Lung (tissue), 12 donors: ENCODE measurements around the gene TUFT1. TPM values are rescaled to one million over a fixed set of nuclear protein-coding genes. Genes with fewer than 3 reads are reported as not detected.
A peak's percentile ranks its signal among the peaks of the same experiment; 100 is the strongest.

Experiments used
- ATAC-seq: fragments of 200-7000 bp; cut with Tn5 transposase; one replicate; pipeline ENCODE4 v1.9.1; 2020; ENCODE audit warnings: moderate number of reproducible peaks; ENCODE audit not compliant: insufficient read depth, low FRiP score
- DNase-seq, 3 donors: peaks; one replicate each; pipeline ENCODE4 v3.0.0-alpha.2; 2013 to 2017
- H3K27ac ChIP-seq, 2 donors: one replicate each; pipeline ENCODE4 v1.5.1; 2013; ENCODE audit warnings: mild to moderate bottlenecking in 2 of 2, moderate library complexity in 2 of 2, control low read depth in 1 of 2, inconsistent platforms in 1 of 2, low read depth in 1 of 2, low read length in 1 of 2
- H3K27me3 ChIP-seq, 3 donors: one replicate each; pipeline ENCODE4 v1.5.1; 2013; ENCODE audit warnings: low read length in 2 of 3; ENCODE audit not compliant: control insufficient read depth in 3 of 3, insufficient read depth in 3 of 3
- H3K36me3 ChIP-seq, 4 donors: one replicate each; pipeline ENCODE4 v1.5.1; 2013; ENCODE audit warnings: low read length in 4 of 4, mild to moderate bottlenecking in 1 of 4, moderate library complexity in 1 of 4; ENCODE audit not compliant: control insufficient read depth in 4 of 4, insufficient read depth in 4 of 4
- H3K4me1 ChIP-seq, 5 donors: one replicate each; pipeline ENCODE4 v1.5.1; 2013; ENCODE audit warnings: low read length in 5 of 5, mild to moderate bottlenecking in 2 of 5, moderate library complexity in 1 of 5; ENCODE audit not compliant: control insufficient read depth in 5 of 5, insufficient read depth in 5 of 5
- H3K4me3 ChIP-seq: one replicate; pipeline ENCODE4 v1.5.1; 2013; ENCODE audit warnings: mild to moderate bottlenecking, control low read depth, moderate library complexity
- H3K9ac ChIP-seq, 2 donors: one replicate each; pipeline ENCODE4 v1.5.1; 2013; ENCODE audit warnings: low read length in 2 of 2, control low read depth in 1 of 2; ENCODE audit not compliant: insufficient read depth in 1 of 2
- H3K9me3 ChIP-seq, 4 donors: one replicate each; pipeline ENCODE4 v1.5.1; 2013; ENCODE audit warnings: low read length in 3 of 4, mild to moderate bottlenecking in 1 of 4, moderate library complexity in 1 of 4; ENCODE audit not compliant: control insufficient read depth in 4 of 4, insufficient read depth in 3 of 4
- WGBS, 2 donors: extraction: QIAGEN DNeasy Blood & Tissue Kit; methylation state at CpG; one replicate each; pipeline ENCODE4 v1.1.7; 2013; 5-methylcytosine and 5-hydroxymethylcytosine counted together
- polyA plus RNA-seq, 2 donors: library from polyadenylated mRNA; stranded (reverse); fragments of 200-250 nt; gene quantifications; one replicate each; pipeline ENCODE4 v1.2.1, GENCODE V29; 2013
- total RNA-seq, 2 donors: library from RNA; depleted of rRNA in 1 of 2; stranded (reverse); fragments of >200 nt in 1 of 2; gene quantifications; one replicate each; pipeline ENCODE4 v1.2.1, GENCODE V29; 2014 to 2021
- TF ChIP-seq, protein P1 (sequence below): IDR thresholded peaks from 2 replicates; pipeline ENCODE4 v1.5.1; 2012; ENCODE audit warnings: mild to moderate bottlenecking; ENCODE audit errors: control extremely low read depth, extremely low read depth
- donor health status: control.
- donor health status: control.
- donor health status: Bipolar disorder and iron deficiency.
- donor health status: healthy.
- donor health status: DM: yes; HTN: yes; CAD: no.

Gene TUFT1
- total and polyA plus RNA-seq, 4 donors: 5.6 to 13.9 (median 7.7) TPM

DNA sequence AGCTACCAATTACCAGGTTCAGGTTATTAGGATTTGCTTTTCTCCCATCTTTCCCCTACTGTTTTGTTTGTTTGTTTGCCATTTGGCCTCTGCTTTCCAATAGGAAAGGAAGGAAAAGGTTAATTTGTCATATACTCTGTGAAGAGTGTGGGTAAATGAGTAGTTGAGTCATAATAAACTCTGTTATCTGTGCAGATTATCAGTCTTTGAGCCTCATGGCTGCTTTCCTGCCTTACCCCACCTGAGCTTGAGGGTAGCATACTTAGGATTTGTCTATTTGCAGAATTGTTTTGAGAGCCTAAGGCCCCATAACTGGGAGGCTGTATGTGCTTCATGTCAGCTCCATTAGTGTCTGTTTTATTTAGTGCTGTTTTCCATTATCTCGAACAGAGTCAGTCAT lies 38.8 kb downstream of the TUFT1 start:
- TF ChIP-seq, protein P1, sequence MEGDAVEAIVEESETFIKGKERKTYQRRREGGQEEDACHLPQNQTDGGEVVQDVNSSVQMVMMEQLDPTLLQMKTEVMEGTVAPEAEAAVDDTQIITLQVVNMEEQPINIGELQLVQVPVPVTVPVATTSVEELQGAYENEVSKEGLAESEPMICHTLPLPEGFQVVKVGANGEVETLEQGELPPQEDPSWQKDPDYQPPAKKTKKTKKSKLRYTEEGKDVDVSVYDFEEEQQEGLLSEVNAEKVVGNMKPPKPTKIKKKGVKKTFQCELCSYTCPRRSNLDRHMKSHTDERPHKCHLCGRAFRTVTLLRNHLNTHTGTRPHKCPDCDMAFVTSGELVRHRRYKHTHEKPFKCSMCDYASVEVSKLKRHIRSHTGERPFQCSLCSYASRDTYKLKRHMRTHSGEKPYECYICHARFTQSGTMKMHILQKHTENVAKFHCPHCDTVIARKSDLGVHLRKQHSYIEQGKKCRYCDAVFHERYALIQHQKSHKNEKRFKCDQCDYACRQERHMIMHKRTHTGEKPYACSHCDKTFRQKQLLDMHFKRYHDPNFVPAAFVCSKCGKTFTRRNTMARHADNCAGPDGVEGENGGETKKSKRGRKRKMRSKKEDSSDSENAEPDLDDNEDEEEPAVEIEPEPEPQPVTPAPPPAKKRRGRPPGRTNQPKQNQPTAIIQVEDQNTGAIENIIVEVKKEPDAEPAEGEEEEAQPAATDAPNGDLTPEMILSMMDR: no peak
- H3K36me3 ChIP-seq: peaks cover 0 to 23% (median 0%) of the 10 kb centered on the region in 4 donors
- no peak overlapping the region for H3K9ac ChIP-seq
- no peak overlapping the region for H3K27ac ChIP-seq
- 89 to 97% methylated on average over 1 of the region's 1 CpG for WGBS, 2 donors
- H3K9me3 ChIP-seq: no peaks in the 10 kb centered on the region
- ATAC-seq: no peak
- no peak overlapping the region for H3K4me3 ChIP-seq
- H3K4me1 ChIP-seq: no peaks in the 10 kb centered on the region
- no peaks in the 10 kb centered on the region for H3K27me3 ChIP-seq
- no peak for DNase-seq

DNA sequence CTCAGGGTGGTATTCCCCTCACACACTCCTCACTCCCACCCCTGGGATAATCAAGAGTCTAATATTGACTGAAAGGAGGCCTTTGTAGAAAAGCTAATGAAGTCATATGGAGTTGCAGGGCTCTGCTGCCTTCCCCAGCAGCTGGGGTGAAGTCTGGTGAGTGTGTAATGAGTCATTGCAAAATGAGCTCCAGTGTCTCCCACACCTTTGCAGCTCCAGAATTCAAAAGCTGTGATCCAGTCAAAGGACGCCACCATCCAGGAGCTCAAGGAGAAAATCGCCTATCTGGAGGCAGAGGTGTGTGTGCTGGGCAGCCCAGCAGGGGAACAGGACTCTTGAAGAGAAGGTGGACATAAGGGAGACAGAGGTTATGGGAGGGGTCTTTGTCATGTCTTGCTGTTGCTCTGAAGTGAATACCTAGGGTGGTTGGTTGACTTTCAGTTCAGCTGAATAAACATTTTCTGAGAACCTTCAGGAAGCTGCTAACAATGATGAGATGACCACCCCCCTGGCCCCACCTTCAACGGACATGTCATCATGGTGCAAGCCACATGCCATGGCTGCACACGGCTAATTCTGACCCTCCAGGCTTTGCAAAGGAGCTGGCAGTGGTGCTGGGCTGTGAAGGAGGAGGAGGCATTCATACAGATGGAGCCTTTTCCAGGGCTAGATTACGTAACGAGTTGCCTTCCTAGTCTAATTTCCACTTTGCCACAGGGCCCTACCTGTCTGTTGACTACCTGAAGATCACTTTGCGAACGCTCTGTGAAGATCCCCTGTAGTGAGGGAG lies 39.5 kb downstream of the TUFT1 start:
- H3K36me3 ChIP-seq: peaks cover 0 to 23% (median 0%) of the 10 kb centered on the region in 4 donors
- H3K9me3 ChIP-seq: no peaks in the 10 kb centered on the region
- H3K9ac ChIP-seq: no peak overlapping the region
- no peaks in the 10 kb centered on the region for H3K27me3 ChIP-seq
- DNase-seq (no peak), ATAC-seq (no peak)
- no peaks in the 10 kb centered on the region for H3K4me1 ChIP-seq
- TF ChIP-seq, protein P1: no peak
- H3K27ac ChIP-seq: no peak overlapping the region
- 82 to 86% methylated on average over 8 of the region's 8 CpGs for WGBS, 2 donors
- no peak overlapping the region for H3K4me3 ChIP-seq

DNA sequence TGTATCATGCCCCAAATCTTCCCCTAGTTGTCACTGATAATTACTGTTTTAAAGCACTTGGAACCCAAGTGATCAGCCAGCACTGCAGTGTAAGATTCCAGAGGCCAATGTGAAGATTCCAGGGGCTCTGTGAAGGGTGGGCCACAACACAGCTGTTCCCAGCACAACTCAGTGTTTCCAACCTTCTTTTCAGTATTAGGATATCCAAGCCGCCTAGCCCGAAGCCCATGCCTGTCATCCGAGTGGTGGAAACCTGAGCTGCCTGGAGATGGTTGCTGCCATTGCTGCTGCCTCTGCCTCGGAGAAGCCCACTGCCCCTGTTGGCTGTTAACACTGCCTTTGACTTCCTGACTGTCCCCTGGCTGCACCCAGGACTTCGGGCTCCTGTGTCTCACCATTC lies 41.3 kb downstream of the TUFT1 start:
- H3K4me3 ChIP-seq: no peak overlapping the region
- ATAC-seq: no peak
- no peaks in the 10 kb centered on the region for H3K4me1 ChIP-seq
- H3K9me3 ChIP-seq: no peaks in the 10 kb centered on the region
- H3K9ac ChIP-seq: no peak overlapping the region
- no peak overlapping the region for H3K27ac ChIP-seq
- peak in 2 of 3 donors; percentile 1 for DNase-seq
- WGBS, 2 donors: 77 to 90% methylated on average over 5 of the region's 5 CpGs
- TF ChIP-seq, protein P1: no peak
- H3K27me3 ChIP-seq: no peaks in the 10 kb centered on the region
- H3K36me3 ChIP-seq: peaks cover 0 to 15% (median 0%) of the 10 kb centered on the region in 4 donors
